Tracheal epithelial cell (primary cell): ENCODE data around the gene TXNDC2. TPM values are rescaled to one million over a fixed set of nuclear protein-coding genes. Genes with fewer than 3 reads are reported as not detected.

Source experiments
- total RNA-seq: library from RNA; depleted of rRNA; stranded (reverse); fragments of >200 nt; gene quantifications from 2 replicates; pipeline ENCODE4 v1.2.1, GENCODE V29; 2014

Gene TXNDC2
- total RNA-seq = not detected in 2 replicates

DNA sequence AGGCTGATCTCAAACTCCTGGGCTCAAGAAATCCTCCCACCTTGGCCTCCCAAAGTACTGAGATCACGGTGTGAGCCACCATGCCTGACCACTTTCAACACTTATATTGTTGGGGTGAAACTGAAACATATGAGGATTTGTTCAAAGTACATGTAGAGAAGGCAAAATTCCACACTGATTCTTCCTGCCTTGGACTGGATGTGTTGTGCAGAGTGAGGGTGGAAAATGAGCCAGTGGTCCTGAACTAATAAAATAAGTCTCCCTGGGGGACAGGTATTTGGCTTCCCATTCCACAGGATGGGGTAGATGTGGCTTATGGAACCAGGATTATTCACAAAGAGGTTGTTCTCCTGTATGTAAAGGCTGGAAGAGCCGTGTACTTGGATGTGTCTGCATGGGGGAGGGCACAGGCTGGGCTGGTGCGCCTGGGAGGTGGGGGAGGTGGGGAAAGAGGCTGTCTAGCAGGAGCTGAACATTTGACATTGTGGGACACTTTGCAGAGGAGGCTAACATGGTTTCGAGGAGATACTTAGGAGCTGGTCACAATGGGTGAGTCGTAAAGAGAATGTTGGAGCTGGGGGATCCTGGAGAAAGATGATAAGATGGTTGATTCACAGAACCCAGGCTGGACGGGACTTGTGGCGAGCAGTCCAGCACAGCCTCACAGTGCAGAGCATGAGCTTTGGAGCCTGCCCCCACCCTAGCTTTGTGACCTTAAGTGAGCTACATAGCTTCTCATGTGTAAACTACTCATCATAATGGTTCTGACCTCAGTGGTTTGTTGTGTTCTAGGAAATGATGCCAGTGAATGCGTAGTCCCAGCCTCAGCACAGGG is at the start of gene TXNDC2:
Gene TXNDC2, plus strand, starts transcription at position 804 of the 835 bp plus-strand sequence. CDS start 708 bp downstream, outside the sequence.

DNA sequence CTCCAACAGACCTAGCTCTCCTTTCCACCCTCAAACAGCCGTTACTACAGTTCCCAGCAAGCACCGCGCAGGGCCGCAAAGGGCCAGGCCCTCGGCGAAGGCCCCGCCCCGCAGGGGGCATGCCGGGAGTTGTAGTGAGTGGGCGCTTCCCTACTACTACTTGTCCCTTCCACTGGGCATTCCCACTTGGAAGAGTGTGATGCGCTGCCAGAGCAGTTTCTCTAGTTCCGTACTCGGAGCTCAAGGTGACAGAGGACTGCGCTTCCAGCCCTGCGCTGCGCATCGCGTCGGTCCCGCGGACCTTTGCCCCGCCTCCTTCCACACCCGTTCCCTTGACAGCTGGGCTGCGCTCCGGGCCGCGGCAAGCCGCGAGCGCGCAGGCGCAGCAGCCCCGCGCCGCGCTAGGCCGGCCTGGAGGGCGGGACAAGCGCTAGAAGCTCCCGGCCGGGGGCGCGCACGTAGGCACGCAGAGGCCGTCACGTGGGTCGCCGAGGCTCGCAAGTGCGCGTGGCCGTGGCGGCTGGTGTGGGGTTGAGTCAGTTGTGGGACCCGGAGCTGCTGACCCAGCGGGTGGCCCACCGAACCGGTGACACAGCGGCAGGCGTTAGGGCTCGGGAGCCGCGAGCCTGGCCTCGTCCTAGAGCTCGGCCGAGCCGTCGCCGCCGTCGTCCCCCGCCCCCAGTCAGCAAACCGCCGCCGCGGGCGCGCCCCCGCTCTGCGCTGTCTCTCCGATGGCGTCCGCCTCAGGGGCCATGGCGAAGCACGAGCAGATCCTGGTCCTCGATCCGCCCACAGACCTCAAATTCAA is 28.0 kb downstream of the TXNDC2 start, which contains the start of gene VAPA:
Gene VAPA, plus strand, starts transcription at position 491 of the 808 bp plus-strand sequence. Its CDS starts 241 bp downstream, at position 732.

Other genes with a start within 250 kb of the TXNDC2 start
- gene RAB31, start 177.7 kb upstream of the TXNDC2 start, total RNA-seq = 34.5 and 59.5 TPM in 2 replicates
- 255 and 347 TPM in 2 replicates for gene VAPA, start 28.0 kb downstream of the TXNDC2 start, total RNA-seq